ENCODE data around the gene RRP12. TPM values are rescaled to one million over a fixed set of nuclear protein-coding genes. Genes with fewer than 3 reads are reported as not detected.

The RRP12 gene
- total RNA-seq, 3 donors from 2014 or later = 7.7 to 17.7 (median 15.7) TPM

DNA sequence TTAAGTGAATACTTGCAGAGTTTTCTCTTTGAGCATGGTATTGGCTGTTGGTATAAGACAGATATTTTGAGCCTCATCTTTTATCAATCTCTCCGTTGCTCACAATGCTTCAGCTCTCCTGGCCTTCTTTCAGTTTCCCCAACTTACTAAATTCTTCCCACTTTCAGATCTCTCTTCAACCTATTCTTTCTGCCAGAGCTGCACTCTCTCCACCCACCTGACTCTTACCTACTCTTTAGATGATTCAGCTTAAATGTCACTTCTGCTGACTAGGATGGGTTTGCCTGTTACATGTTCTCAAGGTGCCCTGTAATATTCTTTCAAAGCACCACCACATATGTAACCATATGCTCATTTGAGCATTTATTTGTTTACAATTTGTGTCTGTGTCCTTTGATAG is 43.1 kb upstream of the RRP12 start:
- TF ChIP-seq POLR2AphosphoS5 (IDR thresholded peaks at IDR 0.05) (no peak), POLR2A (IDR thresholded peaks at IDR 0.05) (no peak)
- TF ChIP-seq, protein P1, sequence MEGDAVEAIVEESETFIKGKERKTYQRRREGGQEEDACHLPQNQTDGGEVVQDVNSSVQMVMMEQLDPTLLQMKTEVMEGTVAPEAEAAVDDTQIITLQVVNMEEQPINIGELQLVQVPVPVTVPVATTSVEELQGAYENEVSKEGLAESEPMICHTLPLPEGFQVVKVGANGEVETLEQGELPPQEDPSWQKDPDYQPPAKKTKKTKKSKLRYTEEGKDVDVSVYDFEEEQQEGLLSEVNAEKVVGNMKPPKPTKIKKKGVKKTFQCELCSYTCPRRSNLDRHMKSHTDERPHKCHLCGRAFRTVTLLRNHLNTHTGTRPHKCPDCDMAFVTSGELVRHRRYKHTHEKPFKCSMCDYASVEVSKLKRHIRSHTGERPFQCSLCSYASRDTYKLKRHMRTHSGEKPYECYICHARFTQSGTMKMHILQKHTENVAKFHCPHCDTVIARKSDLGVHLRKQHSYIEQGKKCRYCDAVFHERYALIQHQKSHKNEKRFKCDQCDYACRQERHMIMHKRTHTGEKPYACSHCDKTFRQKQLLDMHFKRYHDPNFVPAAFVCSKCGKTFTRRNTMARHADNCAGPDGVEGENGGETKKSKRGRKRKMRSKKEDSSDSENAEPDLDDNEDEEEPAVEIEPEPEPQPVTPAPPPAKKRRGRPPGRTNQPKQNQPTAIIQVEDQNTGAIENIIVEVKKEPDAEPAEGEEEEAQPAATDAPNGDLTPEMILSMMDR (IDR thresholded peaks at IDR 0.05) = no peak
- Histone ChIP-seq H3K36me3 (no peaks in the 10 kb centered on the region), H3K27me3 (no peaks in the 10 kb centered on the region), H3K27ac (no peak overlapping the region), H3K4me1 (peaks cover 4 to 20% of the 10 kb centered on the region in 2 donors), H3K9me3 (no peaks in the 10 kb centered on the region), H3K4me3 (no peak overlapping the region)
- no peak for DNase-seq (ENCODE audit: low spot score in 2 of 2)
- intact Hi-C loops (cut with DNase I; ENCODE audit: low total_unique reads) = loop anchor here (5.0 kb wide), 1 partner anchor 152 kb away; the partner anchor contains the start of gene ARHGAP19

DNA sequence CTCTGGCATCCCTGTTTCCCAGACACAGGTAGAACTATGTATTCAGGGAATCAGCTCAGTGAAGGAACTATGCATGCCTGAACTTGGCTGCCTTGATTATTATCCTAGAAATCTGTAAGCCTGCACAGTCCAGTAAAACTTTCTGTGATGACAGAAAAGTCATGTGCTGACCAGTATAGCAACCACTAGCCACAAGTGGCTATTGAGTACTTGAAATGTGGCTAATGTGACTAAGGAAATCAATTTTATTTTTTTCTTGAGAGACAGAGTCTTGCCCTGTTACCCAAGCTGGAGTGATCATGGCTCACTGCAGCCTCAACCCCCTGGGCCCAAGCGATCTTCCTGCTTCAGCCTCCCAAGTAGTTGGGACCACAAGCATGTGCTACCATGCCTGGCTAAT is 41.1 kb upstream of the RRP12 start:
- no peak for DNase-seq (ENCODE audit: low spot score in 2 of 2)
- no peak overlapping the region for H3K27ac ChIP-seq
- H3K27me3 ChIP-seq = no peaks in the 10 kb centered on the region
- TF ChIP-seq POLR2A (IDR thresholded peaks at IDR 0.05) (no peak), POLR2AphosphoS5 (IDR thresholded peaks at IDR 0.05) (no peak)
- TF ChIP-seq, protein P1 (IDR thresholded peaks at IDR 0.05) = no peak
- no peak overlapping the region for H3K4me3 ChIP-seq
- no peaks in the 10 kb centered on the region for H3K9me3 ChIP-seq
- peaks cover 2 to 16% of the 10 kb centered on the region in 2 donors for H3K4me1 ChIP-seq
- no peaks in the 10 kb centered on the region for H3K36me3 ChIP-seq
- intact Hi-C loops (cut with DNase I; ENCODE audit: low total_unique reads) = loop anchor here (5.0 kb wide), 1 partner anchor 150 kb away; the partner anchor contains the start of gene ARHGAP19

DNA sequence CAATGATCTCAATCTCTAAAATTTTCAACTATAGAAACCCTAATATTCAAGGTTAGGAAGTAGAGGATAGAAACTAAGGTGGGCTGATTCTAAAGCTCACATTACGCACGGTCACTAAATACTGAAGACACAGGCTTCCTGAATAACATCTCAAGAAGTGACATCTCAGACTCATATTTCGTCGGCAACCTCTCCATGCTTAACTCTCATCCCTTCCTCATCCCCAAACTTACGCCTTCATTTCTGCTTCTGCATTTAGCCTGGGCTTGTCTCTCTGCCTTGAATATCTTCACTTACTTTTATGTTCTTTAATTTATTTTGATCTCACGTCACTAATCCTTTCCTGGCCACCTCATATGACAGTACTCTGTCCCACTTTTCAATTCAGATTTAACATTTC is 34.1 kb upstream of the RRP12 start:
- Histone ChIP-seq H3K27me3 (no peaks in the 10 kb centered on the region), H3K4me1 (no peaks in the 10 kb centered on the region), H3K27ac (no peak overlapping the region), H3K36me3 (peaks cover 8% of the 10 kb centered on the region), H3K9me3 (no peaks in the 10 kb centered on the region), H3K4me3 (no peak overlapping the region)
- DNase-seq (ENCODE audit: low spot score in 2 of 2) = no peak
- intact Hi-C loops (cut with DNase I; ENCODE audit: low total_unique reads) = no loop called here
- TF ChIP-seq POLR2AphosphoS5 (IDR thresholded peaks at IDR 0.05) (no peak), POLR2A (IDR thresholded peaks at IDR 0.05) (no peak)
- TF ChIP-seq, protein P1 (IDR thresholded peaks at IDR 0.05) = no peak

DNA sequence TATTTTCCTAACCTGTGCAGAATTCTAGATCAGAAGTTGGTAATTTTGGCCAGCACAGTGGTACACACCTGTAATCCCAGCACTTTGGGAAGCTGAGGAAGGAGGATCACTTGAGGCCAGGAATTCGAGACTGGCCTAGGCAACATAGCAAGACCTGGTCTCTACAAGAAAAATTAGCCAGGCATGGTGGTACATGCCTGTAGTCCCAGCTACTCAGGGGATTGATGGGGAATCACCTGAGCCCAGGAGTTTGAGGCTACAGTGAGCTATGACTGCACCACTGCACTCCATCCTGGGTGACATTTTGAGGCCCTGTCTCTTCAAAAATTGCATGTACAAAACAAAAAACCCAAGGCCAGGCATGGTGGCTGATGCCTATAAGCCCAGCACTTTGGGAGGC is 33.4 kb upstream of the RRP12 start:
- no peak for TF ChIP-seq POLR2A (IDR thresholded peaks at IDR 0.05)
- TF ChIP-seq, protein P1 (IDR thresholded peaks at IDR 0.05) = no peak
- TF ChIP-seq POLR2AphosphoS5 (IDR thresholded peaks at IDR 0.05) = no peak
- Histone ChIP-seq H3K27me3 (no peaks in the 10 kb centered on the region), H3K36me3 (peaks cover 8% of the 10 kb centered on the region), H3K4me1 (no peaks in the 10 kb centered on the region), H3K9me3 (no peaks in the 10 kb centered on the region), H3K4me3 (no peak overlapping the region), H3K27ac (no peak overlapping the region)
- intact Hi-C loops (cut with DNase I; ENCODE audit: low total_unique reads) = no loop called here
- DNase-seq (ENCODE audit: low spot score in 2 of 2) = no peak

DNA sequence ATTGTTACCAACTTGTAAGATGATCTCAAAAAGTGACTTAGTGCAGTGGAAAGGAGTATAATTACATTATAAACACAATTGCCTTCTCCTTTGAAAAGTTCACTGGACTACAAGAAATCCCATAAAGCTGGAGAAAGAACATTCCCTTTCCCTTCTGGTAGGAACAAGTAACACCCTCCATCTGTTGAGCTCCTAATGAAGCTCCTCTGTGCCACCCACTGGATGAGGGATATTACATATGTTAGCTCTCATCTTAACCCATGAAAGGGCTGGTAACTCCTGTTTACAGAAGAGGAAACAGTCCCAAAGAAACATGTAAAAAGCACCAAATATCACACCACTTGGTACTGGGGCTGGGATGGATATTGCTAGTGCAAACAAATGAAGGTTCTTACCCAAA is 32.9 kb upstream of the RRP12 start:
- no peak for DNase-seq (ENCODE audit: low spot score in 2 of 2)
- no peaks in the 10 kb centered on the region for H3K4me1 ChIP-seq
- TF ChIP-seq POLR2AphosphoS5 (IDR thresholded peaks at IDR 0.05) (no peak), POLR2A (IDR thresholded peaks at IDR 0.05) (no peak)
- TF ChIP-seq, protein P1 (IDR thresholded peaks at IDR 0.05) = no peak
- no peaks in the 10 kb centered on the region for H3K27me3 ChIP-seq
- H3K36me3 ChIP-seq = peaks cover 8% of the 10 kb centered on the region
- H3K9me3 ChIP-seq = no peaks in the 10 kb centered on the region
- intact Hi-C loops (cut with DNase I; ENCODE audit: low total_unique reads) = no loop called here
- no peak overlapping the region for H3K27ac ChIP-seq
- no peak overlapping the region for H3K4me3 ChIP-seq
